ENCODE results near the gene NUP50. TPM values are rescaled to one million over a fixed set of nuclear protein-coding genes. Genes with fewer than 3 reads are reported as not detected.

Gene NUP50
- total RNA-seq, 1 donor from 2014 or later = 76.9 TPM

DNA sequence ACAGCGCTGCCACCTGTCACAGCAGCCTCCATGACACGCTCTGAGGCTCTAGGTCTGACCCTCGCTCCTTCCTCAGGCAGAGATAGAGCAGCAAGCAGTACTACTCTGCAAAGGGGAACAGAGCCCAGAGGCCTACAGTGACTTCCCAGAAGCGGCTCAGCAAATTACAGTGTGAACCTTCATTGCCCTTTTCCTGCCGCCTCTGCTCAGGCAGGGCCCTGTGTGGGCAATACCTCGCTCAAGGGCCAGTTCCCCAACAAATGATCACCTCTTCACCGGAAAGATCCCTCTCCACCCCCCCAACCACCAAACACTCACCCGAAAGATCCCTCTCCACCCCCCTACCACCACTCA is 64.7 kb downstream of the NUP50 start:
- Histone ChIP-seq H3K9me3 (no peaks in the 10 kb centered on the region), H3K36me3 (no peaks in the 10 kb centered on the region), H3K27me3 (no peaks in the 10 kb centered on the region), H3K4me3 (no peak overlapping the region), H3K27ac (no peak overlapping the region), H3K4me1 (peaks cover 46% of the 10 kb centered on the region)
- intact Hi-C loops (cut with DNase I) = no loop called here
- no peak for DNase-seq (ENCODE audit: extremely low spot score in 2 of 2)
- TF ChIP-seq POLR2AphosphoS5 (IDR thresholded peaks at IDR 0.05; ENCODE audit: insufficient read depth in 1 of 2, low read depth in 1 of 2) (no peak), POLR2A (IDR thresholded peaks at IDR 0.05) (no peak)
- TF ChIP-seq, protein P1, sequence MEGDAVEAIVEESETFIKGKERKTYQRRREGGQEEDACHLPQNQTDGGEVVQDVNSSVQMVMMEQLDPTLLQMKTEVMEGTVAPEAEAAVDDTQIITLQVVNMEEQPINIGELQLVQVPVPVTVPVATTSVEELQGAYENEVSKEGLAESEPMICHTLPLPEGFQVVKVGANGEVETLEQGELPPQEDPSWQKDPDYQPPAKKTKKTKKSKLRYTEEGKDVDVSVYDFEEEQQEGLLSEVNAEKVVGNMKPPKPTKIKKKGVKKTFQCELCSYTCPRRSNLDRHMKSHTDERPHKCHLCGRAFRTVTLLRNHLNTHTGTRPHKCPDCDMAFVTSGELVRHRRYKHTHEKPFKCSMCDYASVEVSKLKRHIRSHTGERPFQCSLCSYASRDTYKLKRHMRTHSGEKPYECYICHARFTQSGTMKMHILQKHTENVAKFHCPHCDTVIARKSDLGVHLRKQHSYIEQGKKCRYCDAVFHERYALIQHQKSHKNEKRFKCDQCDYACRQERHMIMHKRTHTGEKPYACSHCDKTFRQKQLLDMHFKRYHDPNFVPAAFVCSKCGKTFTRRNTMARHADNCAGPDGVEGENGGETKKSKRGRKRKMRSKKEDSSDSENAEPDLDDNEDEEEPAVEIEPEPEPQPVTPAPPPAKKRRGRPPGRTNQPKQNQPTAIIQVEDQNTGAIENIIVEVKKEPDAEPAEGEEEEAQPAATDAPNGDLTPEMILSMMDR (IDR thresholded peaks at IDR 0.05) = no peak

DNA sequence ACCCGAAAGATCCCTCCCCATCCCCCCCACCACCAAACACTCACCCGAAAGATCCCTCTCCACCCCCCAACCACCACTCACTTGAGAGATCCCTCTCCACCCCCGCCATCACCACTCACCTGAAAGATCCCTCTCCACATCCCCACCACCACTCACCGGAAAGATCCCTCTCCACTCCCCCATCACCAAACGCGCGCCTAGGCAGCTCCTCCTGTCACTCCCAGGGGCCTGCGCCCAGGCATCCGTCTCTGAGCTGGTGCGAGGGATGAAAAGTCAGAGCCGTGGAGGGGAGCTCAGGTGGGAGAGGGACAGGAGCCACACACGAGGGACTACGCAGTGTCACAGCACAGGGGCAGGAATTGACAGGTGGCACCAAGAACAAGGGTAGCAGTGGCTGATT is 65.5 kb downstream of the NUP50 start:
- Histone ChIP-seq H3K4me3 (no peak overlapping the region), H3K9me3 (no peaks in the 10 kb centered on the region), H3K27me3 (no peaks in the 10 kb centered on the region), H3K36me3 (no peaks in the 10 kb centered on the region), H3K4me1 (peaks cover 41% of the 10 kb centered on the region), H3K27ac (no peak overlapping the region)
- no peak for TF ChIP-seq POLR2AphosphoS5 (IDR thresholded peaks at IDR 0.05; ENCODE audit: insufficient read depth in 1 of 2, low read depth in 1 of 2)
- TF ChIP-seq, protein P1 (IDR thresholded peaks at IDR 0.05) = no peak
- TF ChIP-seq POLR2A (IDR thresholded peaks at IDR 0.05) = no peak
- intact Hi-C loops (cut with DNase I) = no loop called here
- DNase-seq (ENCODE audit: extremely low spot score in 2 of 2) = no peak

DNA sequence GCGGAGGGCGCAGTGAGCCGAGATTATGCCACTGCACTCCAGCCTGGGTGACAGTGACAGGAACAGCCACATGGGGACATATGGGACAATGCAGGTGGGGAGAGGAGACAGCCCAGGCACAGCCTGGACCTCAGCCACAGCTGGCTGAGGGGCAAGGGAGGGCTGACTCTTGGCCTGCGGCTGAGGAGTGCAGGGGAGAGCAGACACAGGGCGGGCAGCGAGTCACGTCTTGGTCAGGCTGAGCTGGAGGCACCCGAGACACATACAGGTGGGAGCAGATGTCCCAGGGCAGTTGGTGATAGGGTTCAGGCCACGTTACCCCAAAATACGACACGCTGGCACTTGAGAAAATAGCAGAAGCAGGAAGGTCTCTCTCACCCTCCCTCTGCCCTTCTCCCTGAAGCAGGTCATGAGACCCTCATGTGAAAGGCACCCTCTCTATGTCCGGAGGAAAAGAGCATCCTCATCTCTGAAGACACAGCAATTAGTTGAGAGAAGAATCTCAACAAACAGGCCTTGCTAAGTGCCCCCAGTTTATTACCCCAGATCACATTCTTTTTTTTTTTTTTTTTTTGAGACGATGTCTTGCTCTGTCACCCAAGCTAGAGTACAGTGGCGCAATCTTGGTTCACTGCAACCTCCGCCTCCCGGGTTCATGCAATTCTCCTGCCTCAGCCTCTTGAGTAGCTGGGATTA is 66.4 kb downstream of the NUP50 start:
- no peak for TF ChIP-seq POLR2A (IDR thresholded peaks at IDR 0.05)
- TF ChIP-seq, protein P1 (IDR thresholded peaks at IDR 0.05) = no peak
- no peak for TF ChIP-seq POLR2AphosphoS5 (IDR thresholded peaks at IDR 0.05; ENCODE audit: insufficient read depth in 1 of 2, low read depth in 1 of 2)
- intact Hi-C loops (cut with DNase I) = no loop called here
- Histone ChIP-seq H3K4me3 (no peak overlapping the region), H3K27me3 (no peaks in the 10 kb centered on the region), H3K36me3 (no peaks in the 10 kb centered on the region), H3K4me1 (peaks cover 37% of the 10 kb centered on the region), H3K27ac (no peak overlapping the region), H3K9me3 (no peaks in the 10 kb centered on the region)
- no peak for DNase-seq (ENCODE audit: extremely low spot score in 2 of 2)

DNA sequence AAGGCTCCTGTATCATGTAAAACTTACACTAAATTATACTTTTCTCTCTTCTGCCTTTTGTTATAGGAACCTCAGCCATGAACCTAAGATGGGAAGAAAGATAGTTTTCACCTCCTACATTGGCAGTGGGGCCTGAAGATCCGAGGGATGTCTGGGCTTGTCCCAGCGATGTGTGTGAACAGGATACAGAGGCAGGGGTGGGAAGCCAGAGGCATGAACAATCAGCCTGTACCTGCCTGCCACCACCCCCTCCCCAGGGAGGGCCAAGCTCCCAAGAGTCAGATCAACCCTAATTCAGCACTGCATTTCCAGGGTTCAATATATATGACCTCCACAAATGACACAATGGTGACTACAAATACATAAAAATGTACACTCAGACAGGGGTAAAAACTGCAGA is 67.6 kb downstream of the NUP50 start:
- Histone ChIP-seq H3K36me3 (no peaks in the 10 kb centered on the region), H3K4me1 (peaks cover 25% of the 10 kb centered on the region), H3K27me3 (no peaks in the 10 kb centered on the region), H3K27ac (no peak overlapping the region), H3K4me3 (no peak overlapping the region), H3K9me3 (no peaks in the 10 kb centered on the region)
- TF ChIP-seq POLR2A (IDR thresholded peaks at IDR 0.05) (no peak), POLR2AphosphoS5 (IDR thresholded peaks at IDR 0.05; ENCODE audit: insufficient read depth in 1 of 2, low read depth in 1 of 2) (no peak)
- TF ChIP-seq, protein P1 (IDR thresholded peaks at IDR 0.05) = no peak
- no peak for DNase-seq (ENCODE audit: extremely low spot score in 2 of 2)
- intact Hi-C loops (cut with DNase I) = no loop called here

DNA sequence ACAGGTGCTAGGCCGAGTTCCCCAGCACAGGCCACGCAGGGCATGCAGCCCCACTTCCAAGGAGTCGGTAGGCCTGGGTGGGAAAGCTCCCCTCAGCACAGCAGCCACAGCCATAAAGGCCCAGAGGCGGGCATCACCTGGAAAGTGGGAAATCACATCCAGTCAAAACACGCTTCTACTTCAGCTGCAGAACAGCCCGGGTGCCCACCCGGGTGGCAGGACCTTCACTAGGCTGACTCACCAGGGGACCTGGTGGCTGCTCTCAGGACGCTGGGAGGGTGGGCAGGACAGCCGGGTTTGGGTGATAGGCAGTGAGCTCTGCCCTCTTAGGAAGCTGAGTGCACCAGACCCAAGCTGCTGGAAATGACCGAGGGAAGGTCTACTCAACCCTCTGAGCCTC is 69.7 kb downstream of the NUP50 start:
- peaks cover 20% of the 10 kb centered on the region for H3K4me1 ChIP-seq
- no peak for DNase-seq (ENCODE audit: extremely low spot score in 2 of 2)
- intact Hi-C loops (cut with DNase I) = no loop called here
- H3K27ac ChIP-seq = no peak overlapping the region
- no peak overlapping the region for H3K4me3 ChIP-seq
- no peaks in the 10 kb centered on the region for H3K36me3 ChIP-seq
- no peak for TF ChIP-seq POLR2A (IDR thresholded peaks at IDR 0.05)
- TF ChIP-seq, protein P1 (IDR thresholded peaks at IDR 0.05) = no peak
- TF ChIP-seq POLR2AphosphoS5 (IDR thresholded peaks at IDR 0.05; ENCODE audit: insufficient read depth in 1 of 2, low read depth in 1 of 2) = no peak
- H3K9me3 ChIP-seq = no peaks in the 10 kb centered on the region
- no peaks in the 10 kb centered on the region for H3K27me3 ChIP-seq

Data from vagina (tissue), 2 donors.